NCI-H524 (cell line): ENCODE results near the gene CHST3.

Source experiments
- DNase-seq, 2 experiments: peaks; one replicate each; lab custom pipeline; 2025; lab: John Stamatoyannopoulos, UW

CHST3 gene

GRCh38 chr10:72011468-72011867, 47.3 kb downstream of the CHST3 start:
- DNase-seq: no peak

- no peak for DNase-seq
Observed at GRCh38 chr10:72011976-72012512, 47.8 kb downstream of the CHST3 start.

GRCh38 chr10:72012796-72013195, 48.6 kb downstream of the CHST3 start:
- DNase-seq: no peak

DNA sequence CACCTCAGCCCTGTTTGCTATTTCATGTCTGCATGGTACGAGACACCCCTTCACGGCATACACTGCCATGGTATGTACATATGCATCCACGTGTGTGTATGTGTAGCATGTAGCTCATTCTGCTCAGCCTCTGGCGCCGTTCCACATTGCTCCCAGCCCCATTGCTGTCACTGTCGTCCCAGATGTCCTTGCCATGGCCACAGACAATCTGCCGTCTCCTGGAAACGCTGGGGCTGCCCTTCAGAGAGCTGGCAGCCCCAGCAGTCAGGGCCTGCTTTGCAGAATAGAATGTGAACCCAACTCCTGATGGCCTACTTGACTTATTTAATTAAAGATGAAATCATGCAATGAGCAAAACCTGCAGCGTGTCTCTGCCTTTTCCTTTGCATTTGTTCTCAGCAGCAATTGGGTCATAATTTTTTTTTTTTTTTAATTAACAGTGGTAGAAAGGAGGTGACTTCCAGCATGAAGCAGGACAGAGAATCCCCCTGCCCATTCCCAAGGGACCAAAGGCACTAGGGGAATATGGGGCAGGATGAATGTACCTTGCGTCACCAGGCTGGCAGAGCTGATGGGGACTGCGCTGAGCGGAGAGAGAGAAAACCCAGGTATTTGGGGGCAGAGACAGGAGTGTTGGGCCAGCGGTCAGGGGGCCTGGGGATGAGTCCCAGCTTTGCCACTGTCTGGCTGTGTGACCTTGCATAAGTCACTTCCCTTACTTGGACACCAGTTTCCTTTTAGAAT, 49.2 kb downstream of the CHST3 start:
- DNase-seq: no peak

GRCh38 chr10:72014197-72014596, 50.0 kb downstream of the CHST3 start:
- no peak for DNase-seq

DNA sequence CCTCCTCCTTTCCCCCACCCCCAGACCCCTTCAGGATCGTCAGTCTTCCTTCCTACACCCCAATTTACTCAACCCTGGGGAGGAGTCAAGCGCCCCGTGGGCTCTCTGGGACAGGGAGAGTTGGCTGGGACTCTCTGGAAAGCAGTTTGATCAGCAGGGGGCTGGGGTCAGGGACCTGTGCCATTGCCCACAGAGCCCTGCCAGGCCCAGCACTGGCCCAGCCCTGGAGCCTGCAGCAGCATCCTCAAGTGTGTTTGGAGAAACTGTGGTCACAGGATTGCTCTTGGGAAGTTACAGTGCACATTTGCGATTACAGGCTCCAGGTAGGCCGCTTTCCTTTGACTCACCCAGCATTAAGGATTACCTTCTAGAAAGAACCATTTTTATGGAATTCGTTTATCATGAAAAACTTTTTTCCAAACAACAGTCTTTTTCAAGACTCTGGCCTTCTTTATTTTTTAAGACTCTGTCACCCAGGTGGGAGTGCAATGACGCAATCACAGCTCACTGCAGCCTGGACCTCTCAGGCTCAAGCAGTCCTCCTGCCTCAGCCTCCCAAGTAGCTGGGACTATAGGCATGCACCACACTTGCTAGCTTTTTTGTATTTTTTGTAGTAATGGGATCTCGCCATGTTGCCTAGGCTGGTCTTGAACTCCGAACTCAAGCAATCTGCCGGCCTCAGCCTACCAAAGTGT, 50.7 kb downstream of the CHST3 start:
- no peak for DNase-seq

GRCh38 chr10:72015841-72016240, 51.6 kb downstream of the CHST3 start:
- no peak for DNase-seq

DNA sequence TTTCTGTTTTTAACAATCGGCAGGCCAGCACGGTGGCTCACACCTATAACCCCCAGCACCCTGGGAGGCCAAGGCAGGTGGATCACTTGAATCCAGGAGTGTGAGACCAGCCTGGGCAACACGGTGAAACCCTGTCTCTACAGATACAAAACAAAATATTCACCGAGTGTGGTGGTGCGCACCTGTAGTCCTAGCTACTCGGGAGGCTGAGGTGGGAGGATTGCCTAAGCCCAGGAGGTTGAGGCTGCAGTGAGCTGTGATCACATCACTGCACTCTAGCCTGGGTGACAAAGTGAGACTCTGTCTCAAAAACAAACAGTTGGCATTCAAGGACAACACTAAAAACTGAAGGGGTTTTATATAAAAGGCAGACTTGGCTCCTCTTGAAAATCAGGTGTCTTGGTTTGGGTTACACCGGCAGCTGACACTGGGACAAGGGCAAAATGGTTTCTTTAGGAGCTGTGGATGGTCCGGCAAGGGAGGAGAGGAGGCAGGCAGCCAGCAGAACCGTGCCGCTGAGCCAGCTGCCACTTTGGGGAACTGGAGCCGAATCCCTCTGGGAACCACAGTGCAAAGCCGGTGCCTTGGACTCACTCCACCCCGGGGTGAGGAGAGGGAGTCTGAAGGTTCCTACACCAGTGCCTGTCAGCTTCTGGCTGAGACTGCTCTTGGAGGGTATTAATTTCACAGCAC, 52.6 kb downstream of the CHST3 start:
- peak; percentile 22 to 49 for DNase-seq

- no peak for DNase-seq
Observed at GRCh38 chr10:72019085-72019876, 55.1 kb downstream of the CHST3 start.

- no peak for DNase-seq
Observed at GRCh38 chr10:72020914-72021809, 57.0 kb downstream of the CHST3 start.

DNA sequence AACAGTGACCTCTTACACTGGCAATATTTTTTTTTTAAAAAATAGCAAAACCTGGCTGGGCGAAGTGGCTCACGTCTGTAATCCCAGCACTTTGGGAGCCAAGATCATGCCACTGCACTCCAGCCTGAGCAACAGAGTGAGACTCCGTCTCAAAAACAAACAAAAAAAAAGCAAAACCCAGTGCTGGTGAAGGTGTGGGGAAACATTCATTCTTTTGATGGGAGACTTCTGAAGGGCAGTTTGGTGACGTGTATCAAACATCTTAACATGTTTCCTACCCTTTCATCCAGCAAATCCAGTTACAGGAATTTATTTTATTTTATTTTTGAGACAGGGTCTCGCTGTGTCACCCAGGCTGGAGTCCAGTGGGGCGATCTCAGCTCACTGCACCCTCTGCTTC, 58.0 kb downstream of the CHST3 start:
- DNase-seq: no peak

DNA sequence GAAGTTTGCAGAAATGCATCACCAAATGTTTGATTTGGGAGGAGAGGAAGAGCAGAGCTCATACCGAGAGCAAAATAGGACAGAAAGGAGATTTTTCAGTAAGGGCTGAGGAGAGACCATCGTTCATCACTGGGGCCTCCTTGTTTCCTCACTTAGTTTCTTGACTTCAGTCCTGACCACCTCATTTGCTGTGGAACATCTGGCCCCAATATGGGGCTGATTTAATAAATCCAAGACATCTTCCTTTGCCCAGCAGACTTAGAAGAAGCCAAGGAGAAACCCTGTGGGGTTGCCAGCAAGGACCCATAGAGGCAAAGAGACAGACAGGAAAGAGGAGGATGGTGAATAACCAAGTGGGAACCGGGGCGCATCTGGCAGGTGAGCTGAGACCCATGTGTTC, 60.4 kb downstream of the CHST3 start:
- no peak for DNase-seq

DNA sequence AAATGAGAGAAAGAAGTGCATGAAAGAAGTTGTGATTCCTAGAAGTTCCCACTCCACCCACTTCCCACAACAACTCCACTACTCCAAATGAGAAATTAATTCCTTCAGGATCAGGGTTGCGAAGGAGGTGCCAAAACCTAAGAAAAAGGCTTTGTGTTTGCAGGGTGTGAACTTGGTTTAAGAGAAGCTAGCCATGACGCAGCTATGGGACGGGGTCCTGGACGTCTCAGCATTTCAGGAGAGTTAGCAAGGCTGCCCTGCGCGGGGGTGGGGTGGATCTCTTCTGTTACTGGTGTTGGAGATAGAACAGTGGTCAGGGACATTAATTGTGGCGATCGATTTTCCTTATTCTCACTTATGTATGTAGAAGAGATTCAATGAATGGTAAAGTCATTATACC, 61.2 kb downstream of the CHST3 start:
- DNase-seq: no peak

DNA sequence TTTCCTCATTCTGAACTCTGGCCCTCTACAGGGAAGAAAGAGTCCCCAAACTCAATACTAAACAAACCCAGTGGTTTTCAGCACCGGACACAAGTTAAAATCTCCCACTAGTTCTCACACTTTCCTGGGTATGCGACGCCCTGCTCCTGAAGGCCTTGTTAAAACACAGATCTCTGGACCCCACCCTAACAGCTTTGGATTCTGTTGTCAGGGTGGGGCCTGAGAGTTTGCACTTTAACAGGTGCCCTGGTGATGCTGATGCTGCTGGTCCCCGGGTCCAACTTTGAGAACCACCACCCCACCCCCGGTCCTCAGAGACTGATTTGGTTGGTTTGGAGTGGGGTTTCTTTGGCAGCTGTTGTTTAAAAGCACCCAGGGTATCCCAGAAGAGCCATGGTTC, 61.6 kb downstream of the CHST3 start:
- DNase-seq: no peak

- DNase-seq: no peak
Observed at GRCh38 chr10:72026278-72027111, 62.3 kb downstream of the CHST3 start.

DNA sequence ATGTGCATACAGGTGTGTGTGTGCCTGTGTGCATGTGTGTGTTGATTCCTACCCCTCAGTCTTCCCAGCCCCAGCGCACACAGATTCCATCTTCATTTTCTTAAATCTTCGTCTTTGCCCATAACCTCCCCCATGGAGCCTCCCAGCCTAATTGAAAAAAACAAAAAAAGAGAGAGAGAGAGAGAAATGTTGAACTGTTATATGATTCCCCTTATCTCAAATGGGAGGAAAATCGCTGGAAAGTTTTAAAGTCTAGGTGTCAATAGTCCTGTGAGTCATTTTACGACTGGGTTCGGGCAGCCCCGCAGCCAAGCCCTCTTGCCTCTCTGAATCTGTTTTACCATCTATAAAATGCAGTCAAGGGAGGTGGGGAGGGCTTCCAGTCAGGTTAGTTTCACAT, 63.3 kb downstream of the CHST3 start:
- DNase-seq: no peak

DNA sequence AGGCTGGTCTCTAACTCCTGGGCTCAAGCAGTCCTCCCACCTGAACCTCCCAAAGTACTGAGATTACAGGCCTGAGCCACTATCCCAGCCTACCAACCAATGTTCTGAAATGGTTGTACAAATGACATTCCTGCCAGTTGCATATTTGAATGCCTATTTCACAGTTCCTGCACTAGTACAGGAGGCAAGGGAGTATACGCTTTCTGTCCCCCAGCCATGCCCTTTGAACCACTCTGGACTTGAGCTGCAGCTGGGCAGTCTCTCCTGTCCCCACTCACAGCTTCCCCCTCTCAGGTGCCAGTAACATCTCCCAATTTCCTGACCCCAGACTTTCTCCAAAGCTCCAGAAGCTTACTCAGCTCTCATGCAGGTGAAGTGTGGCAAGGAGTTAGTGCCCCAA, 65.2 kb downstream of the CHST3 start:
- no peak for DNase-seq

- no peak for DNase-seq
Observed at GRCh38 chr10:72030762-72031543, 66.8 kb downstream of the CHST3 start.

DNA sequence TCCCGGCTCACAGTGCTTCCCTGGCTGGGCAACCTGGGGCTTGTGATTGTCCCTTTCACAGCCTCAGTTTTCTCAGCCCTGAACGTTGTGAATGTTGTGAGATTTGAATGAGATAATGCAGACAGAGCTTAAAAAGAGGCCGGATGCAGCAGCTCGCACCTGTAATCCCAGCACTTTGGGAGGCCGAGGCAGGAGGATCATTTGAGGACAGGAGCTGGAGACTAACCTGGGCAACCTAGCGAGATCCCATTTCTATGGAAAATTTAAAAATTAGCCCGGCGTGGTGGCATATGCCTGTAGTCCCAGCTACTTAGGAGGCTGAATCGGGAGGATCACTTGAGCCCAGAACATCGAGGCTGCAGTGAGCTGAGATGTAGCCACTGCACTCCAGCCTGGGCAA, 67.5 kb downstream of the CHST3 start:
- DNase-seq: no peak
